Loucy (cell line): Measurements from ENCODE around the gene FZD2.

Experiments
- H2AFZ ChIP-seq: fragments of 200-600 bp; sonication (generic); 2 replicates; pipeline ENCODE4 v1.6.0; 2016; ENCODE audit warnings: antibody characterized with exemption, mild to moderate bottlenecking, low read length, moderate library complexity
- H3F3A ChIP-seq: fragments of 200-600 bp; 2 replicates; pipeline ENCODE4 v1.6.0; 2016; ENCODE audit warnings: antibody characterized with exemption, low read depth, mild to moderate bottlenecking
- H3K27me3 ChIP-seq: fragments of 200-600 bp; sonication (generic); 2 replicates; pipeline ENCODE4 v1.6.1; 2014; ENCODE audit warnings: low read length, mild to moderate bottlenecking; ENCODE audit not compliant: insufficient read depth, poor library complexity, severe bottlenecking
- H3K36me3 ChIP-seq: fragments of 200-600 bp; sonication (generic); 2 replicates; pipeline ENCODE4 v1.6.1; 2016; ENCODE audit warnings: low read length; ENCODE audit not compliant: insufficient read depth
- H3K4me1 ChIP-seq: fragments of 200-600 bp; sonication (generic); 2 replicates; pipeline ENCODE4 v1.5.1; 2014; ENCODE audit warnings: low read length, mild to moderate bottlenecking; ENCODE audit not compliant: insufficient read depth, poor library complexity, severe bottlenecking
- H3K4me2 ChIP-seq: fragments of 200-600 bp; sonication (generic); 2 replicates; pipeline ENCODE4 v1.6.0; 2014; ENCODE audit warnings: antibody characterized with exemption, low read length, low read depth, mild to moderate bottlenecking; ENCODE audit not compliant: poor library complexity, severe bottlenecking
- H3K4me3 ChIP-seq: fragments of 200-600 bp; sonication (generic); 2 replicates; pipeline ENCODE4 v1.5.1; 2014; ENCODE audit warnings: low read length, mild to moderate bottlenecking, mixed read lengths; ENCODE audit not compliant: poor library complexity, severe bottlenecking
- H3K79me2 ChIP-seq: fragments of 200-600 bp; sonication (generic); 2 replicates; pipeline ENCODE4 v1.6.1; 2014; ENCODE audit warnings: low read length; ENCODE audit not compliant: insufficient read depth
- H3K9ac ChIP-seq: fragments of 200-600 bp; sonication (generic); 2 replicates; pipeline ENCODE4 v1.6.0; 2014; ENCODE audit warnings: mild to moderate bottlenecking, low read depth, low read length, moderate library complexity; ENCODE audit not compliant: poor library complexity, severe bottlenecking
- H3K9me2 ChIP-seq: fragments of 200-600 bp; sonication (generic); replicated peaks from 2 replicates; pipeline ENCODE4 v1.6.1; 2016; ENCODE audit warnings: low read depth, low read length, mixed read lengths
- H3K9me3 ChIP-seq: fragments of 200-600 bp; sonication (generic); 2 replicates; pipeline ENCODE4 v1.6.1; 2014; ENCODE audit warnings: mild to moderate bottlenecking, antibody characterized with exemption, low read length, low read depth; ENCODE audit not compliant: insufficient read depth
- H4K20me1 ChIP-seq: fragments of 200-600 bp; sonication (generic); 2 replicates; pipeline ENCODE4 v1.6.0; 2014; ENCODE audit warnings: antibody characterized with exemption, low read length, mild to moderate bottlenecking; ENCODE audit not compliant: insufficient read depth, poor library complexity, severe bottlenecking
- CTCF ChIP-seq: fragments of 200-600 bp; sonication (generic); conservative IDR thresholded peaks from 2 replicates; pipeline ENCODE4 v1.5.1; 2014; ENCODE audit warnings: mild to moderate bottlenecking, antibody characterized with exemption, low read length
- EZH2phosphoT487 ChIP-seq: fragments of 200-600 bp; IDR thresholded peaks from 2 replicates; pipeline ENCODE4 v1.6.1; 2018; ENCODE audit warnings: antibody characterized with exemption, mild to moderate bottlenecking, moderate library complexity, borderline replicate concordance

The FZD2 gene

GRCh38 chr17:44598329-44598728 lies 41.0 kb downstream of the FZD2 start:
- Histone ChIP-seq H3K79me2 (no peaks in the 10 kb centered on the region), H3F3A (no peaks in the 10 kb centered on the region), H3K27me3 (no peaks in the 10 kb centered on the region), H4K20me1 (no peaks in the 10 kb centered on the region), H3K9me3 (no peaks in the 10 kb centered on the region), H3K4me3 (no peak overlapping the region), H3K4me1 (no peaks in the 10 kb centered on the region), H3K36me3 (no peaks in the 10 kb centered on the region), H3K9me2 (no peaks in the 10 kb centered on the region), H2AFZ (no peak overlapping the region), H3K9ac (no peak overlapping the region), H3K4me2 (no peak overlapping the region)
- TF ChIP-seq CTCF: no peak
- no peak for TF ChIP-seq EZH2phosphoT487

GRCh38 chr17:44598932-44599297 lies 41.6 kb downstream of the FZD2 start:
- H4K20me1 ChIP-seq: no peaks in the 10 kb centered on the region
- no peak overlapping the region for H3K9ac ChIP-seq
- H3K4me2 ChIP-seq: no peak overlapping the region
- H3K4me1 ChIP-seq: no peaks in the 10 kb centered on the region
- no peaks in the 10 kb centered on the region for H3K79me2 ChIP-seq
- TF ChIP-seq CTCF: no peak
- no peak for TF ChIP-seq EZH2phosphoT487
- H3K9me2 ChIP-seq: no peaks in the 10 kb centered on the region
- H3K9me3 ChIP-seq: no peaks in the 10 kb centered on the region
- no peak overlapping the region for H2AFZ ChIP-seq
- no peaks in the 10 kb centered on the region for H3K36me3 ChIP-seq
- H3F3A ChIP-seq: no peaks in the 10 kb centered on the region
- H3K4me3 ChIP-seq: no peak overlapping the region
- H3K27me3 ChIP-seq: no peaks in the 10 kb centered on the region

- Histone ChIP-seq H3K27me3 (no peaks in the 10 kb centered on the region), H2AFZ (no peak overlapping the region), H3K4me3 (no peak overlapping the region), H3K36me3 (no peaks in the 10 kb centered on the region), H3K4me1 (no peaks in the 10 kb centered on the region), H3K79me2 (no peaks in the 10 kb centered on the region), H3K4me2 (no peak overlapping the region), H4K20me1 (no peaks in the 10 kb centered on the region), H3F3A (no peaks in the 10 kb centered on the region), H3K9me2 (no peaks in the 10 kb centered on the region), H3K9ac (no peak overlapping the region), H3K9me3 (no peaks in the 10 kb centered on the region)
- TF ChIP-seq CTCF (no peak), EZH2phosphoT487 (no peak)
These were observed 42.3 kb downstream of the FZD2 start for GRCh38 chr17:44599298-44600175.
